Non-pigmented ciliary epithelial cell (primary cell): Measurements from ENCODE around the gene PPM1D.
A peak's percentile ranks its signal among the peaks of the same experiment; 100 is the strongest.
"Not testable (repeated sequence)": the region's sequence is repeated elsewhere in the genome, so short reads cannot be mapped to it uniquely, and the experiment has no call there.

Experiments used
- DNase-seq: peaks from one replicate; pipeline ENCODE4 v3.0.0-alpha.2; 2010; ENCODE audit warnings: low read depth

Gene PPM1D

GRCh38 chr17:60668741-60669140 is 68.7 kb downstream of the PPM1D start:
- not testable (repeated sequence) for DNase-seq

- no peak for DNase-seq
Observed at GRCh38 chr17:60671482-60671881, 71.5 kb downstream of the PPM1D start.

GRCh38 chr17:60674637-60675036 is 74.6 kb downstream of the PPM1D start:
- DNase-seq, result not testable (repeated sequence)

DNA sequence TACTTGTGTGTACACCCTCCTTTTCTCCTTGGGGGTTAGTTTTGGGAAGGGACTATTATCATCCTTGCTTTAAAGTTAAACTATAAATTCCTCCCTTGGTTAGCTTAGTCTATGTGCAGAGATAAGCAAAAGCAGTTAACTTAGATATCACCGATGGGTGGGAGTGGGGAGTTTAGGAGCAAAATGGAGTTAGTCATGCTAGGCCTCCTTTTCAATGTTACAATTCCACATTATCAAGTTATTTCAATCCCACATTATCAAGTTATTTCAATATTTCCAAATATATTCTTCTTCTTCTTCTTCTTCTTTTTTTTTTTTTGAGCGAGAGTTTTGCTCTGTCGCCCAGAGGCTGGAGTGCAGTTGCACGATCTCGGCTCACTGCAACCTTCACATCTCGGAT is 76.0 kb downstream of the PPM1D start:
- no peak for DNase-seq

DNA sequence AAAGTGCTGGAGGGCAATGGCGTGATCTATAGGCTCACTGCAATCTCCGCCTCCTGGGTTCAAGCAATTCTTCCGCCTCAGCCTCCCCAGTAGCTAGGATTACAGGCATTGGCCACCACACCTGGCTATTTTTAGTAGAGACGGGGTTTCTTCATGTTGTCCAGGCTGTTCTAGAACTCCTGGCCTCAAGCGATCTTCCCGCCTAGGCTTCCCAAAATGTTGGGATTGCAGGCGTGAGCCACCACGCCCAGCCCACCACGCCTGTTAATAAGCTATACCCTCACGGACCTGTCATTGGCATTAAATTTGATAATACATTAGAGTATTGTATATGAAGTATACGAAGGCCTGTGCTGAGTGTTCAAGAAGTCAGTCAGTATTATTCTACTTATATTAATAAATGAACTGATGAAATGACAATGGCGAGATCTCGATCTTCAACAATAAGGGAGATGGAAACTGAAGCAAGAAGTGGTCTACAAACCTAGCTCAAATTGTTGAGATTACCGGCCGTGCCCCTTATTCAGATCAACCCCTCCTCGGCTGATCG is 76.8 kb downstream of the PPM1D start:
- DNase-seq, result no peak

DNA sequence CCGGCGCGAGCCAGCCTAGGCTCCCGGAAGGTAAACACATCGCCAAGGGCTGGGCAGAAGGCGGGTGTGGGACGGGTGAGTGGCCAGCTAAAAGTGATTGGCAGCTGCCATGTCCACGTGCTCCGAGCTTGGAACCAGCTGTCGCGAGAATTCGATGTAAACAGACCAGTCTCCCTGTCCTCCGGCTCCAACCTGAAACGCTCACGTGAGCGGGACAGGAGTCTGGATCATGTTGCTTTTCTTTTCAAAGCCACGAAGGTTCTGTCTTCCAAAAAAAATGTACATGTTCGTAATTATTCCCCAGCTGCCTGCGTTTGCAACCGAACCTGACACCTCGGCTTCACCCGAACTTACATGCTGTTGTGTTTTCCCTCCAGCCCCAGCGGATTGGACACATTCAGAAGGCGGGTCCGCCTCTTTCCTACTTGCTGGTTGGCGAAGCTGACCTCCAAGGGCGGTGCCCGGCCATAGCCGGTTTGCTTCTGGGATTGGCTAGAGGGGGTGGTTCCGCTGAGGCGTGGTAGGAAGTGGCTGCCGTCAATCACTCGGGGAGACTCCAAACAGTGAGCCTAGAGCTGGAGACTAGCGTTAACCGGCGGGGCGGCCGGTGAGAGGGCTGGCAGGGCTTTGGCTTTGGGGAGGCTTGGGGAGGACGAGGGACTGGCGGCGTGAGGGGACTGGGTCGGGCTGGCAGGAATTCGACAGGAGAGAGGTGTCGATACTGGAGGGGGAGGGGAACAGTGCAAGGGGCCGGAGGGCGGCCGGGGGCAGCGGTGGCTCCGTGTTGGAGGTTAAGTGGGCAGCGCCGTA is 77.5 kb downstream of the PPM1D start, which contains the start of gene BCAS3:
BCAS3 (plus strand) TSS at position 544 of the 810 bp plus-strand sequence.
- DNase-seq, result peak; percentile 96

GRCh38 chr17:60678118-60678444 is 78.1 kb downstream of the PPM1D start:
- DNase-seq, result no peak

DNA sequence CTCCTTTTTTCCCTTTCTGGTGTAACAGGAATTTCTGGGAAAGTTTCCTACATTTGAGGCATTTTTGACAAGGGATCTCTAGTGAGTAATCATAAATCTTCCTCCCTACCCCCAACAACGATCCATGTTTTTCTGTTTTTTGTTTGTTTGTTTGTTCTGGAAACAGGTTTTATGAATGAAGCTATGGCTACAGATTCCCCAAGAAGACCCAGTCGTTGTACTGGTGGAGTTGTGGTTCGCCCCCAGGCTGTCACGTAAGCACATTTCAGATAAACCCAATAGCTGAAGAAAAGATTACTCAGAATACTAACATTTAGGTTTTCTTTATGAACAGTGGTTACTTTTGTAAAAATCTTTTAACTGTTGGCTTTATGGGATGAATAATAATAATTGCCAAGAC is 79.3 kb downstream of the PPM1D start:
- DNase-seq, result no peak

- DNase-seq, result no peak
Observed at GRCh38 chr17:60680754-60681153, 80.8 kb downstream of the PPM1D start.

DNA sequence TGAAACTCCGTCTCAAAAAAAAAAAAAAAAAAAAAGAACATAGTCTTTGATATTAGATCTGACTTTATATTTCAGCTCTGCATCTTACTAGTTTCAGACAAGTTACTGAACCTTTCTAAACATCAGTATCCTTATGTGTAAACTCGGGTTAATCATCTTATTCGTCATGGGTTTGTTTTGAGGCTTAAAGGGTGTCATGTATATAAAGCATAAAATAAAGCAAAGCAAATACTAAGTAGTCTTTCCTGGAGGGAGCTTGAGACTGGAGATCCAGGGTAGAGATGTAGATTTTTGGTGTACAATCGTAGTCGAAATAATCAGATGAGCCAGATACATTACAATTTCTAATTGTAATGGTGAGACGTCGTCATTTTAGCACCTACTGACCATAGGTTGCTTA is 85.4 kb downstream of the PPM1D start:
- no peak for DNase-seq

DNA sequence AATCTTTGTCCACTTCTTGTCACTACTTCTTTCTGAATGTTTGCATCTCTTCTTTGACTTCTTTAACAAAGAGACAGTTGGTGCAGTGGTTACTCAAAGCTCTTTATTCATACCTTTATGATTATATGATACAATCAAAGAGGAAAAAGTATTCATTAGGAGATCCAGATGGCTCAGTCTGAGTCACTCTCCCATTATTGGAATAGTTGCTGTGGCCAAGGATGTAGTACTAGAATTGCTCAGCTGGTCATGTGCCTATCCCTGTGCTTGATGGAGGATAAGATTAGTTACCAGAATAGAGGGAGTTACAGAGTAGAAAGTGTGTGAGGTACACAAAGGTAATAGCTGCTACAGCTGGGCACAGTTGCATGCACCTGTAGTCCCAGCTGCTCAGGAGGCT is 96.0 kb downstream of the PPM1D start:
- DNase-seq, result no peak

DNA sequence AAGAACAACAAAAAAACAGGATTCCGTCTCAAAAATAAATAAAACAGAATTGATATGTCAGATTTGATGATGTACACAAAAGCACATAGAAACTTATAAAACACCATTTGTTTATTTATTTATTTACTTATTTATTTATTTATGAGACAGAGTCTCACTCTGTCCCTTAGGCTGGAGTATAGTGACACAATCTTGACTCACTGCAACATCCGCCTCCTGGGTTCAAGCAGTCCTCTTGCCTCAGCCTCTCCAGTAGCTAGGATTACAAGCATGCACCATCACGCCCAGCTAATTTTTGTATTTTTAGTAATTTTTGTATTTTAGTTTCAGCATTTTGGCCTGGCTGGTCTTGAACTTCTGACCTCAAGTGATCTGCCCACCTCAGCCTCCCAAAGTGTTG is 99.1 kb downstream of the PPM1D start:
- no peak for DNase-seq

DNA sequence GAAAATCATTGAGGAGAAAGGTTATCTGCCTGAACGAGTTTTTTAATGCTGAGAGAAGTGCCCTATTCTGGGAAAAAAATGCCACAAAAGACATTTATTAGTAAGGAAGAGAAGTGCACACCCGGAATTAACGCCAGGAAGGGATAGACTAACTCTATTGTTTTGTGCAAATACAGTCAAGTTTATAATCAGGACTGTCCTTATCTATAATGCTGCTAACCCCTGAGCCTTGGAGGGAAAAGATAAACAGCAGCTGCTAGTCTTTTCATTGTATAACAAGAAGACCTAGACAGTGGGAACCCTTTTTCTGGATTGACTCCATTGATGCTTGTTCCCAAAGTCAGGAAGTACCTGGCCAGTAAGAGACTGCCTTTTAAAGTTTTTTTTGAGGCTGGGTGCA is 104.2 kb downstream of the PPM1D start:
- DNase-seq, result no peak

DNA sequence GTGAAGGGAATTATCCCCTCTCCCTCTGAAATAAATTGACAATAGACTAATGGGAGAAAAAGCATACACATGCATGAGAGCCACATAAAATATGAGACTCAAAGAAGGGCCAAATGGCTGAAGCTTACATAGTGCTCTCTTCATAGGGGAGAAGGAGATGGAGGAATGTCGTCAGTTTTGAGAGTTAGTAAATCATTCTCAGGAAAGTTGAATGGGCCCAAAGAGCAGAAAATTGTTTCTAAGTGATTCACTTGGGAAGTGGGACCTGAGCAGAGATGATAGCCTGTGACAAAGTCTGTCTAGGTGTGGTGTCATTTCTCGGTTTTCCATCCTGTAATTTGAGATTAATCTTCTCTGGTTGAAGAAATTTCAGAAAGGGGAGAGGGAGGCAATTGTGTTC is 112.7 kb downstream of the PPM1D start:
- DNase-seq, result no peak

DNA sequence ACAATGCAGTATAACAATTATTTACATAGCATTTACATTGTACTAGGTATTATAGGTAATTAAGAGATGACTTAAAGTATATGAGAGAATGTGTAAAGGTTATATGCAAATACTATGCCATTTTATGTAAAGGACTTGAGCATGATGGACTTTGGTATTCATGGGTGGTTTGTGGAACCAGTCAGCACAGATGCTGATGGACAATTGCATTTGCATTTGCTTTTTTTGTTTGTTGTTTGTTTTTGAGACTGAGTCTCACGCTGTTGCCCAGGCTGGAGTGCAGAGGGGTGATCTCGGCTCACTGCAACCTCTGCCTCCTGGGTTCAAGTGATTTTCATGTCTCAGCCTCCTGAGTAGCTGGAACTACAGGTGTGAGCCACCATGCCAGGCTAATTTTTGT is 113.6 kb downstream of the PPM1D start:
- no peak for DNase-seq
